ENCODE measurements around the gene ASCL5.

Gene ASCL5

DNA sequence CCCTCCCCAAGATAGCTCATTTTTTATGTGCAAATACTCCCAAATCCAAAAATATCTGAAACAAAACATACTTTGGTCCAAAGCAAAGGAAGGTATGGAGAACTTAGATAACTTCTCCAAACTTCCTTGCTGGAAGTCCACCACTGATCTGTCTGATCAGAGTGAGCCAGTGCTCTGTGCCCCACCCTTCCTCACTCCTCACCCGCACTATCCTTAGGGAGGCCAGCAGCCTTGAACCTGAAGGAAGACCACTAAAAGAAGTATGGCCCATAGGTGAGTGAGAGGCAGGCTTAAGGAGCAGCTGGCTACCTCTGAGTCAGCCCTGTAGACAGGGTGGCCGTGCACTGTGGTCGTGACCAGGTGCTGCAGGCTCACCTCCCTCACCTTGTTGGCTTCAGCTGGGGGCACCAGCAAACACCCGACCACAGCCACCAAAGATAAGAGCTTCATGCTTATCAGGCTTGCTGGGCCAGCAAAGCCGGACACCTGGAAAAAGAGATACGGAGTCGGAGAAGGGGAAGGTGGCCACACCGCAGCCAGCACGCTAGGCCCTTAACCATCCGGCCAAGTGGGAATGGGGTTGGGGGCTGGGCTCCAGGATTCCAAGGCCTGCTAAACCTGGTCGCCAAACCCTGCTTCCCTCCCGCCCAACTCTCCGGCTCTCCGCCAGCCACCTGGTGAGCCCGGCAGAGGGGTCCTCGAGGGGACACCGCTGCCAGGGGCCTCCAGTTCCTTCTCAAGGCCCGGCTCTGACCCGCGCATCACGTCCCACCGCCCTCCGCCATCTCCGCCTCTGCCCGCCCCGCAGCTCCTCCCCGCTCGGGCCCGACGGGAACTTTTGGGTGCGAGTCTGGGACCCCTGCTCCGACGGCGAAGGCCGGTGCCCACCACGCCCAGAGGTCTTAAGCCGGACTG lies 26.7 kb upstream of the ASCL5 start:
- DNase-seq, result peak; percentile 4 to 8

DNA sequence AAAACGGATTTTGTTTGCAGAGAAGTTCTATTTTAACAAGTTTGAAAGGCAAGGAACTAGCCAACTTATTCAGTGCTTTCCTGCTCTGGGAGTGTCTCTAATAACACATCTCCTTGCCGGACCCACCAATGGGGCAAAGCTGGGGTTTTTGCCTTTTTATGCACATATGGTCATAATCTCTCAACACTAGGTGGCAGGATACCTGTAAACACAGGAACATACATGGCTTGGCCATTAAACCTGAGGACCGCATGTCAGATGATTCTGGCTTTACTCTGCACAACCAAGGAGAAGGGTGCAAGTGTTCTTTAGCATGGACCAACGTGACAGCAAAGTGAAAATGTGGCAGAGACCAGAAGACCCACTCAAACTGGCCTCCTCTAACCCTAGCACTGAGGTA lies 22.4 kb upstream of the ASCL5 start:
- no peak for DNase-seq

DNA sequence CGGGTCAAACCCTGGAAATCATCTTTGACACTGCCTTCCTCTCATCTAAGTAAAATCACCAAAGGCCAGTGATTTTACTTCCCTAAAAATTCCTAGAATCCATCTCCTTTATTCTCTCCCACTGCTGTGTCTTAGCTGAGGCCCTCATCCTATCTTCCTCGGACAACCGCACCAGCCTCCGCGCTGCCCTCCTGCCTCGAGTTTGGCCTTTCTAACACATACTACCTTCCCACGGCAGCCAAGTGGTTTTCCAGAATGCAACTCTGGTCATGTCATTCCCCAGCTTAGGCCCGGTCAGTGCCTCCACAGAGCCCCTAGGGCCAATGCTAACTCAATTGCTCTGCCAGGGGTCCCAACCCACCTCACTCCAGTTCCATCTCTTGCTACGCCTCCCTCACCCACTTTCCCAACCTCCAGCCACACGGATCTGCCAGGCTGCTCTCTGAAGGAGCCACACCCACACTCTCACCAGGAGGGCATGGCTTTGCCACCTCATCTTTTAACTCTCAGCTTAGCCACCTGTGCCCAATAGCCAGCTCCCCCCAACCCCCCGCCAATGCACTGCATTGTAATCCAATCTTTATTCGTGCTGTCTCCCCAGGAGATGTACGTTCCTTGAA lies 20.5 kb upstream of the ASCL5 start:
- no peak for DNase-seq

DNA sequence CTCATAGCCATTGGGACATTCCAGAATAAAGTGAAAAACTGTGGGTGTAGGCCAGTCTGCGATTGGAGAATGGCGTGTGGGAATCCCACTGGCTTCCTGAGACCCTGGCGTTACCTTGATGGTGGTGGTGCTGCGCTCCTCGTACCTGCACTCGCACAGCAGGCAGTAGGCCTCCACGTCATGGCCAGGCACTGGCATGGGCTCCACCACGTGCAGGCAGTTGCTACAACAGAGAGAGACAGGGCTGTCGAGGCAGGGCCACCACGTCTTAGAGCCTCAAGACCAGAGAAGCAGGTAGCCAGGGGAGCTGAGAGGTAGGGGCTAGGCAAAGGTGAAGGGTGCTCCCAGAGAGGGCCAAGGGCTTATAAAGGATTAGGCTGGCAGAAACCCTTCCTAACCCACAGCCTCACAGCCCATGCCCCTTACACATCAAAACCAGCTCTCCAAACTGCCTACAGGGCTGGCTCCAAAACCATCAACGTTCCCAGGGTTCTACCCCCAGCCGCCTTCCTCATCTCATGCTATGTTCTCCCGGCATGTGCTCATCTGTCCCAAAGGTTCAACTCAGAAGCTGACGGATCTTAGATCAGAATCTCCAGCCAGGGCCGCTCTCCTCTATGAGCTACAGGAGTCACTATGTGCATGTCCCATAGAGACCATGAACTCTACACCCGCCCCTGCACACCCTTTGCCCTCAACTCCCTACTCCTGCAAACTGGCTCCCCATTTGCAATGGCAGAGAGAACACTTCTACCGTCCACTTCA lies 19.8 kb upstream of the ASCL5 start:
- no peak for DNase-seq

DNA sequence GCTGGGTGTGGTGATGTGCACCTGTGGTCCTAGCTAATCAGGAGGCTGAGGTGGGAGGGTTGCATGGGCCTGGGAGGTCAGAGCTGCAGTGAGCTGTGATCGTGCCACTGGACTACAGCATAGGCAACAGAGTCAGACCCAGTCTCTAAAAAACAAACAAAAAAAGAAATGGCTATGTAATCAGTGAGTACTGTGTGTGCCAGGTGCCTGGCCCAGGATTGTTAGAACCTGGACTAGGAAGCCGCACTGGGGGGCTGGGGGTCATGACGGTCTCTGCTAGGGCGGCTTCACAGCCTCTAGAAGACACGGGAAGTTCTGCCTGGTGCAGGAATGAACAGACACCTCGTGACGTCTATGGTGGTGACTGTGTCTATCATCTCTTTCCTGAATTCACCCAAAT lies 18.8 kb upstream of the ASCL5 start:
- no peak for DNase-seq

DNA sequence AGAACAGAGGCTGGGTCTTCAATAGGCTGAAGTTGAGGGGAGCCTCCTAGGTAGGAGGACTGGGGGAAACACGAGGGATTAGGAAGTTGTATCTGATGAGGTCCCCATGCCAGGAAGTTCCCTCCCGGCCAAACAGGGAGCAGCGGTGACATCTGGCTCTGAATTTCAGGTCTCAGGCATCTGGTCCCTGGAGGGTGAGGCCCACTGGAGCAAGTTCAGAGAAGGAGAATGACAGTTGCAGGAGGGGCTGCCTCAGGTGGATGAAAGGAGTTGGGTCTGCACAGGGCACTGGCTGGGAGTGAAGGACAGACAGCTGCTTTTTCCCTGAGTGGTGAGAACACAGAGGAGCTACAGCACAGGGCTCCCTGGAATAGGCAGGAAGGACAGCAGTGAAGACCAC lies 18.1 kb upstream of the ASCL5 start:
- no peak for DNase-seq

DNA sequence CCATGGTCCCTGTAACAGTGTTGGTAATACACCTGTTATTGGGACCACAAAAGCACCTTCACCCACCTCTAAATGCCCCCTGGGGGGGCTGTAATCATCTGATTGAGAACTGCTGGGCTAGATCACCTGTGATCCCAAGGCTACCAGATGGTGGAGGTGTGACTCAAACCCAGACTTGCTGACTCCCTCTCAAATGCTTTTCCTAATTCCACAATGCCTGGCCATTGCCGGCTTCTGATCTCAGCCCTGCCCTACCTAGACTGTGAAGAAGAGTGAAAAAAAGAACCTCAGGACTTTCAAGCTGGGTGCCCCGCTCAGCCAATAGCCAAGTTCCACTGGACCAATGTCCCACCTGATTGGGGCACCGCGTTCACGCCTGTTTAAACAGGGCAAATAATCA lies 17.7 kb upstream of the ASCL5 start:
- no peak for DNase-seq

DNA sequence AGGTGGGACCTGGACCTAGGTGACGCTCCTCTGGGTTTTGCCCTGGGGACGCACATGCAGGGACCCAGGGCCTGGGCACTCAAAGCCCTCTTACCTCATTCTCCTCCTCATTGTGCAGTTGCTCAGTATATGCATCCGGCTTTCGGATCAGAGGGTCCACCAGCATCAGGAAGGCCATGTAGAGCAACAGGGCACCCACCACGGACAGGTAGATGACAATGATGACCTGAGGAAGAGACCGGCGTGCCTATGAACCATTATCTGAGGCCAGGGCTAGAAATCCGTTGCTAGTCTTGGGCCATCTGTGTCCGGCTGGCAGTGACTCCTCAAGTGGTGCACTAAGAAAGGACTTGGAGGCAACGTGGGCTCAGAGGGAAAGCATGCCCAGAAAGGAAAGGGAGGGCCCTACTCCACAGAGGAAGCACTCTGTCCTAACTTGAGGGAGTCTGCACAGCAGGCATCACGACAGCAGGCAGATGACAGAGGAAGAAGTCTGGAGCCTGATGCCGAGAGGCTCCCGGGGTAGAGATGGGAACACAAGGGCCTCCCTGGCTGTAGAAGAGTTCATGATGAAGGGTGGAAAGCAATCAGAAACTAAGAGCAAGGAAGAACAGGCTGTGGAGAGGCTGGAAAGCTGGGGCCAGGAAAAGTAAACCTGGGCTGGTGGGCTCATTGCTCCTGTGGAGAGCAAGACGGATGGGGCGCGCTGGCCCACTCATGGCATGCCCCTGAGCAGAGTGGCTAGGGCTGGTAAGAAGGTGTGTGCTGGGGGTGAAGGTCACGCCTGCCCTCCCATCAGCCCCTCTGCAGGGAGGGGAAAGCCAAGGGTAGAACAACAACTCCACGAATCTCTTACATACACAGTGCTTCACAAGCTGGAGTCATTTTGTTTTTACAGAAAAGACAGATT lies 17.0 kb upstream of the ASCL5 start:
- no peak for DNase-seq

DNA sequence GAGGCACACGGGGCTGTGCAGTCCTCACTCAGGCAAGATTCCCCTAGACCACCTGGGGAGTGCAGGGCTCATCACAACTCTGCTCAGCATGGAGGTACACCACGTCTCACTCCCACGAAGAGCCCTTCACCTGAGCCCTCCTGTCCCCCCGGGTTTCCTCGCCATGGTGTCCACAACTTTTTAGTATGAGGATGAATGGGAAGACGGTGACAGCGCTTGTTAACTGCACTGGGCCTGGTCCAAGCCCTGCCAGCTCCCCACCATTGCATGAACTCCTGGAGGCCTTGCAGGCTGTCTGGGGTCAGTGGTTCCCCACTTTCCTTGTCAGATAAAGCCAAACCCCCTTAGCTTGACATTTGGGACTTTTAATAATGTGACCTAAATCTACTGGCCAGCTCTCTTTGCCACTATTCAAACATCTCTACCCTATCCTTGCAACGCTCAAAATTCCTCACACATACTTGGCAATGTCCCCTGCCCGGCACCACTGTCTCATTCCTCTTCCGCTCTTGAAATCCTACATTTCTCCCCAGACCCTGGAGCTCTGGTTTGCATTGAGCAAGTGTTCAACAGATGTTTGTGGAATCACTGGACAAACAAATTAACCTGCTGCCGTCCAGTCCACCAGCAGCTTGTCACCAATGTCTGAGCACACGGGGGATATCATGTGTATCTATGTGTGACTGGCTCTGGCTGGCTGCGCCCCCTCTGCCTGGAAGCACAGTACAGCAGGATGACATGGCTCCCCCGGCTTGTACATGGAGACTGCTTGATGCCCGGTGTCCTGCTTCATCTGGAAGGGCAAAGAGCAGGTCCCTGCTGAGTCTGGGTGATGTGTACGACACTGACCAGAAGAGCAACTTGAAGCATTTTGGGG lies 16.1 kb upstream of the ASCL5 start:
- no peak for DNase-seq

DNA sequence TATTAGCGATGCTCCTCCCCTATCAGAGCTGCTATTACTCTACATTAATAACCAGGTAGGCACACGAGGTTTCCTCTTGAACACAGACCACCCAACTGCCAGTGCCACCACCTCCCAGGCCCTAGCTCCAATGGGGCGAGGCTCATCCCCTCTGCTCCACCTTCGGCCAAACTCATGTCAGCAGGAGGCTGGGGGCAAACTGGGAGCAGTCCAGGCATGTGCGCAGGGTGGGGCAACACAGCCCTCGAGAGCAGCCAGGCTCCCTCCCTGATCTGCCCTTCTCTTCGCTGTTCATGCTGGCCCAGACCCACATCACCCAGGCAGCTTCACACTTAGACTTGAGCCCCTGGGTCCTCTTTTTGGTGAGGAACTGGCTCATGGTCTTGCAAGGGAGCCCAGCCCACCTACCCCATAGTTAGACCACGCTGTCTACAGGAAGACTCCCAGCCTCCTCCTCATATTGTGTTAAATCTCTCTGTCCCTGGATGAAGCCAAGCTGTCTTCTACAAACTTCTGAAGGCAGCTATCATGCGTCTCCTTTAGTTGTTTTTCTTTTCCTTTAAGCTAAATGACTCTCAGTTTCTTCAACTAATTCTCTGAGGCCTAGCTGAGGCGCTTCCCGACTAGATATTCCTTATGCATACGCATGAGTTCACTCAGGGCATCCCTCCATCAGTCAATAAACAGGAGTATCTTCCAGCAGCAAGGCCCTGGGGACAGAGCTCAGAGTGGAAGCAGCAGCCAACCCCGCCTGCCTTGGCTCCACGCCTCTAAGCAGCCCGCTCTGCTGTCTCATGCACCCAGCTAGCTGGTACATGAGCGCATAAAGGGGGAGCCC lies 15.2 kb upstream of the ASCL5 start:
- DNase-seq, result no peak

DNA sequence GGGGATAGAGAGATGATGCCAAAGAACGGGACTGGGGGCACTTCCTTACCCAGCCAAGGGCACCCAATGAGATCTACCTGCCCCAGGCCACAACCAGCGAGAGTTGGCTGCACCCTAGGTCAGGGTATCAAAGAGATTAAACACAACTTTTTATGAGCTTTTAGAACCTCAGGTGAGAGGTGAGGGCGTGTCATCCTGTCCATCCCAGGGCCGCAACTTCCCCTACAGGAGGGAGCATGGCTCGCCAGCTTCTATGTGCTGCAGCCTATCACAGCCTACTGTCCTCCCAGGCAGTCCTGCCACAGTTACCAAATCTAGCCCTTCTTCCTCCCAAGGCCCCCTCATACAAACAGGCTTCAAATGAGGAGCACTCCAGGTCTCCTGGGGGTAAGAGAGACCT lies 14.4 kb upstream of the ASCL5 start:
- no peak for DNase-seq

DNA sequence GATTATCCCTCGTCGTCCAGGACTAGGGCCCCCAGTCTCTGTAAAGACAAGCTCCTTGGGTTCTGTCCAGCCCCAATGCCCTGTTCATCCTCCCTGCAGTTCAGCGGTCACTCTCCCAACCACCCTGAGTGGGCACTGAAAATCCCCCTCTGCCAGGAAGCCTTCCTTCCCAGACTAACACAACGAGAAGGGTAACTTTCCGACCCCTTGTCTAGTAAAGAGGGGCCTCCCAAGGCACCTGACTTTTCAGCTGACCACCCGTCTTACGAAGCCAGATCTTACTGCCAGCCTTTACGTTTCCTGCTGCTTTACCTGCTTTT lies 13.9 kb upstream of the ASCL5 start:
- DNase-seq, result no peak

DNA sequence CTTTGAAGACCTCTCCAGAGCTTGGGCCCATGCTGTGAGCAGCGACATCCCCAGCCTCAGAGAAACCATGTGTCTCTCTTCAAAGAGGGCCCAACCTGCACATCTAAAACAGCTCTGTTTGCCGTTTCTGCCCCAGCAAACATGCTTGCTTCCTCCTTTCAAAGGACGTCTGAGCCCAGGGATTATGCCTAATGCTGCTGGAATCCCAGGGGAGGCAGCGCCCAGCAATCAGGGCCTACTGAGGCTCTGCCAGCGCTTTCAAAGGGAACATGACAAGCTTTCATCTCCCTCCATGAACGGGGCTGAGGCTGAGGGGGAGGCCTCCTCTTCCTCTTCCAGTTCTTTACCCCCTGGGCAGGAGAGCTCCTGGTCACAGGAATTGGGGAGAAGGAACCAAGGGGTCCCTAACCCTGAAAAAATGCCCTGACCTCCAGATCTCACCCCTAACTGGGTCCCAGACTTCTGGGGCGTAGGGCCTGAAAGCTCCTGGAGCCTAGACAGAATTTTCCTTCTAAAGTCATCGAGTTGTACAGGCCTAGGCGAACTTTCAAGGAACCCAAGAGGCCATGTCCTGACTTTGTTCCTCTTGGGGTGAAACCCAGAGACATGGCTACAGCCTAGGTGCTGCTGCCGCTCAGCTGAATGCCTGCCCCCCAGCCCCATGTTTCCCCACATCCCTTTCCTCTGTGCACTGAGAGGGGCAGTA lies 13.4 kb upstream of the ASCL5 start:
- DNase-seq, result no peak

DNA sequence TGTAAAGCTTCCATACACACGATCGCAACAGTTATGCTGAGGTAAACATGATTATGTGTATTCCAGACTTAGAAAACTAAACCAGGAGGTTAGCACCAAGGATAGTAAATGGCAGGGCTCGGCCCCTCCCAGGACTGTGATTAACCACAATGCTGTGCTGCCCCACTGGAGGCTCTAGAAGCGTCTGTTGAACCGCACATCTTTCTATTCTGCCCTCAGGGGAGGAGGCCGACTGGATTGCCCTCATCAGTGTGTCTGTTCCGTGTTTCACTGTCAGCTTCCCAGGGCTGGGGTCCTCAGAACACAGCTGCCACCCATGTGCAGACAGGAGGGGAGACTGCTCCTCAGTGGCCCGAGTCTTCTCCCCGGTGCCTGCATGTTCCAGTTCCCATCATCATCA lies 12.8 kb upstream of the ASCL5 start:
- DNase-seq, result no peak

DNA sequence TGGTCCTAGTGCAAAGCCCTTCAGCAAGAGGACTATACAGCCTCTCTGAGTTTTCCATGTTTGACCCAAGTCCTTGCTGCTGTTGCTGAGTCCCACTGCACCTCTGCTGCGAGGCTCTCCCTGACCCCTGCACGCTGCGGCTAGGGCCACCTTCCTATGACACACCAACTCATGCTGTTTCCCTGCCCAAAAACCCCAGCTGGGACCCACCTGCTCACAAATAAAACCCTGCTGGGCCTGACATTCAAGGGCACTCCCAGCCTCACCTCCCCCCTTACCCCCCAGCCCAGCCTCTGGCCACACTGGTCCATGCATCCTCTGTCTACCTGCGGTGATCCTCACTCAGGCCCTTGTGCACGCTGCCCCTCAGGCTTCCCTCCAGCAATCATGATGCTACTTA lies 12.3 kb upstream of the ASCL5 start:
- no peak for DNase-seq

DNA sequence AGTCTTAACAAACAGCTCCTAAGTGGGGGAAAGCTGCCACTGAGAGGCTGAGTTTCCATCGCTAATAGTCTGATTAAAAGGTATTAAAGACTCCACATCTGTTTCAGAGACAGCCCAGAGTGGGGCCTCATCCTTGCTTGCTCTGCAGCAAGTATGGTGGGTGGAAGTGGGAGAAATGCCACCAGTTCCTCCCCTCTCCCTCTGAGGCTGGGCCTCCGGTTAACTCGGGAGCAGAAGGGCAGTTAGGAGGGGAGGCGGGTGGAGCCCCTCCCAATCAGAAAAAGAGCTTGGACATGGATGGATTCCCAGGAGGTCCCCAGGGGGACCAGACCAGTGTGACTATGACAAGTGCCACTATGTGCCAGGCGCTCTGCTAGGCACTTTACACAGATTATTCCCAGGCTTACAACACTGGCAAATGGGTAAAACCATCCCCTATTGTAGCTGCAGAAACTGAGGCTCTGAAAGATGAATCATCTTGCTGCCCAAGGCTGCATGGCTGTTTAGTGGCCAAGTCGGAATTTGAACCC lies 11.4 kb upstream of the ASCL5 start:
- no peak for DNase-seq

DNA sequence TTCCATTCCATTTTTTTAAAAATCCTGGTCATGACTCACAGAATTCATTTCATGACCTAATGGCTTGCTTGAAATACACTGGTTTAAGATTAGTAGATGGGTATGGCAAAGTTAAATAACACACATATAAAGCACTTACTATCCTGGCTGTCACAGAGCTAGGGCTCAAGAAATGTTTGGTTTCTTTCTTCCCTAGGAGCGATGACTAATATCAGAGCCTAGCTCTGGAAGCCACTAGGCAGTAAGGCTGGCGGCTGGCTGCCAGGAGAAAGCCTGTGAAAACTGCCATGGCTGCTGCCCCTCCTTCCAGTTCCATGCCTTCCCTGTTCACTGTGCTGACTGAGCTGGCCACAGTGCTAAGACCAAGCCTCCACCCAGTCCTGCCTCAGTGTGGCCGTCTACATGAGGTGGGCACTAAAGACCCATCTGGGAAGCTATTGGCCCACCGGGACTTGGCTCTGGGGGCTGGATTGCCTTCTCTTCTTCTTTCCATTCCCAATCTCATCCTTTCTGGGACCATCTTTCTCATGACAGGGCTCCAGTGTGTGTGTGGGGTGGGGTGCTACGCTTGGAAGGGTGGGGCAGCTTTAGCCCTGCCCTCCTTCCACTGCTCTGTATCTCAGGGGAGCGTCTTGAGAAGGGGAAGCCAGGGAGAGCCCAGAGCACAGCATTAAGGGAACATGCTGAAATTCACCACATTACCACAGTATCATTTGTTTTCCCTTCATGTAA lies 10.8 kb upstream of the ASCL5 start:
- DNase-seq, result no peak

DNA sequence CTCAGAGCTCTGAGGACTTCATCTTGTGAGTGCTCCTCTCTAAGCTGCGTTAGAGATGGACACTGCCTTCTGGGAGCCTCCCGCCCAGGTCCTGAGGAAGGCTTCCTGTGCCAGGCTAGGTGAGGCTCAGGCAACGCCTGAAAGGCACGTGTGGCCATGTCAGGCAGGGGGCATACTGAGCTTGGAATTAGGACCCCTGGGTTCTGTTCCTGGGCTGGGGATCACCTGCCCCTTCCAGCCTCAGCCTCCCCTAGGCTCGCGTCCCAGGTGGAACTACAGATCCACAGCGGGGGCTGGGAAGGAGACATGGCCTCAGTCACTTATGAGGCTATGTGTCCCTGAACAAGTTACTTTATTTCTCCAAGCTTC lies 10.0 kb upstream of the ASCL5 start:
- DNase-seq, result no peak

DNA sequence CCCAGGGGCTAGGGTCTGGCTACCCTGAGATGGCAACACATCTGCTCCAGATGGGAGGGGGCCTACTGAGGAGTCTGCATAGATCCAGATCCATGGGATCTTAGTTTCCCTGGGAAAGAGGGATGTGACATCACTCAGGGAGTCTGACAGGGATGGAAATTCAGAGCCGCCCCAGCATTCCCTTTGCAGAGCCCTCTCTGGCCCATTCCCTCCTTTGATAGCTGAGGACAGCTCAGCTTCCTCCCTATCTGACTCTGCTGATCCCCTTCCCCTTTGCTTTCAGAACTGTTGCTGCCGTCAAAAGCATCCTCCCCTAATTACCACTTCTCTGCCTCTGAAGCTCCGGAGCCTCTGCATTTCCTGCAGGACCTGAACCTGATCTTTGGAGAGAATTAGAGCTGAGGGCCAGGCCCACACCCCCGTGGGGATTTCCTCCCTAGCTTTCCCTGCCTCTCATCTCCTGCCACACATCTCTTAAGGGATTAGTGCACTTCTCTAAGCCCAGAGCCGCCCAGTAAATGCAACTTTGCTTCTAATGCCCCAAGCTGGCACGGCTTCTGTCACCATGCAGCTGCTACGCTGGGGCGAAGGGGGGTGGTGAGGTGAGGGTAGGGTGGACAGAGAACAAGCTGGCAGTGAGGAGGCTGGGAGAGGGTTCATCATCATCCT lies 9.5 kb upstream of the ASCL5 start:
- no peak for DNase-seq
